GM18520 (cell line): ENCODE measurements around the gene PIP4K2C.
"Not testable (repeated sequence)": the region's sequence is repeated elsewhere in the genome, so short reads cannot be mapped to it uniquely, and the experiment has no call there.

Experiments used
- ATAC-seq: cut with Tn5 transposase; IDR thresholded peaks from one replicate; pipeline ENCODE4 v1.9.1; 2021; ENCODE audit not compliant: unreplicated experiment

PIP4K2C gene

GRCh38 chr12:57584050-57584449, 6.9 kb upstream of the PIP4K2C start:
- ATAC-seq, result no peak

GRCh38 chr12:57584690-57585089, 6.3 kb upstream of the PIP4K2C start:
- no peak for ATAC-seq

- no peak for ATAC-seq
Observed at GRCh38 chr12:57585156-57585555, 5.8 kb upstream of the PIP4K2C start.

- ATAC-seq, result no peak
Observed at GRCh38 chr12:57586128-57586527, 4.9 kb upstream of the PIP4K2C start.

- no peak for ATAC-seq
Observed at GRCh38 chr12:57586832-57587429, 4.1 kb upstream of the PIP4K2C start.

- ATAC-seq, result not testable (repeated sequence)
Observed at GRCh38 chr12:57588951-57589610, 1.9 kb upstream of the PIP4K2C start.

GRCh38 chr12:57590479-57590863, 521 bp upstream of the PIP4K2C start:
- no peak for ATAC-seq

- no peak for ATAC-seq
Observed at GRCh38 chr12:57591782-57592325, 862 bp downstream of the PIP4K2C start.

GRCh38 chr12:57592551-57593165, 1.7 kb downstream of the PIP4K2C start:
- no peak for ATAC-seq

- ATAC-seq, result no peak
Observed at GRCh38 chr12:57593187-57593586, 2.2 kb downstream of the PIP4K2C start.

GRCh38 chr12:57600395-57600794, 9.4 kb downstream of the PIP4K2C start:
- ATAC-seq, result no peak

- no peak for ATAC-seq
Observed at GRCh38 chr12:57602544-57602943, 11.6 kb downstream of the PIP4K2C start.

- no peak for ATAC-seq
Observed at GRCh38 chr12:57603324-57603723, 12.3 kb downstream of the PIP4K2C start.

- no peak for ATAC-seq
Observed at GRCh38 chr12:57603815-57604453, 12.9 kb downstream of the PIP4K2C start.

GRCh38 chr12:57604454-57604991, 13.5 kb downstream of the PIP4K2C start, which contains the start of gene DTX3:
Gene DTX3 (plus strand): TSS chr12:57604824. CDS start chr12:57606518, 1,694 bp downstream.
- no peak for ATAC-seq

GRCh38 chr12:57604992-57605810, 14.2 kb downstream of the PIP4K2C start:
- no peak for ATAC-seq

GRCh38 chr12:57605811-57606311, 14.9 kb downstream of the PIP4K2C start:
- ATAC-seq, result no peak

- no peak for ATAC-seq
Observed at GRCh38 chr12:57606399-57606798, 15.4 kb downstream of the PIP4K2C start.

GRCh38 chr12:57606821-57607220, 15.8 kb downstream of the PIP4K2C start:
- ATAC-seq, result no peak

GRCh38 chr12:57607958-57608663, 17.1 kb downstream of the PIP4K2C start:
- ATAC-seq, result no peak
